CD4-positive, CD25-positive, alpha-beta regulatory T cell (primary cell): ENCODE data around the gene VWA2. TPM values are rescaled to one million over a fixed set of nuclear protein-coding genes. Genes with fewer than 3 reads are reported as not detected.
A peak's percentile ranks its signal among the peaks of the same experiment; 100 is the strongest.

ENCODE experiments used
- ATAC-seq, 2 donors: fragments of 150-1000 bp; cut with Tn5 transposase; one replicate each; pipeline ENCODE4 v1.10.0; 2021; ENCODE audit warnings: low read depth in 2 of 2, moderate number of reproducible peaks in 2 of 2, moderate library complexity in 1 of 2
- DNase-seq, 3 donors: peaks; one replicate each; pipeline versions ENCODE4 v3.0.0 to v3.0.0-alpha.2; 2012 to 2022; ENCODE audit warnings: mixed read lengths in 1 of 3
- H3K27ac ChIP-seq: one replicate; pipeline ENCODE4 v1.7.0; 2013; ENCODE audit warnings: mild to moderate bottlenecking, low read length; ENCODE audit not compliant: insufficient read depth, poor library complexity, severe bottlenecking
- H3K27me3 ChIP-seq: one replicate; pipeline ENCODE4 v1.7.0; 2013; ENCODE audit warnings: low read length; ENCODE audit not compliant: control insufficient read depth, insufficient read depth
- H3K36me3 ChIP-seq: one replicate; pipeline ENCODE4 v1.7.0; 2013; ENCODE audit warnings: mild to moderate bottlenecking, low read length, moderate library complexity; ENCODE audit not compliant: control insufficient read depth, insufficient read depth
- H3K4me1 ChIP-seq: 2 replicates; pipeline ENCODE4 v1.7.0; 2013; ENCODE audit warnings: mild to moderate bottlenecking, low read length; ENCODE audit not compliant: insufficient read depth, control insufficient read depth, poor library complexity, severe bottlenecking
- H3K4me3 ChIP-seq: one replicate; pipeline ENCODE4 v1.7.0; 2013; ENCODE audit warnings: low read depth, mild to moderate bottlenecking, low read length, moderate library complexity
- H3K9me3 ChIP-seq, 2 experiments: 1 replicate in 1 of 2; 2 replicates in 1 of 2; pipeline ENCODE4 v1.7.0; 2013; ENCODE audit warnings: low read length in 2 of 2, mild to moderate bottlenecking in 1 of 2, moderate library complexity in 1 of 2; ENCODE audit not compliant: control insufficient read depth in 2 of 2
- H3K27ac Mint-ChIP-seq, 3 donors: one replicate each; pipeline ENCODE4 v1.8.0; 2020 to 2022; ENCODE audit warnings: mild to moderate bottlenecking in 3 of 3, mixed read lengths in 3 of 3, moderate library complexity in 2 of 3
- H3K27me3 Mint-ChIP-seq: one replicate; pipeline ENCODE4 v1.8.0; 2022; ENCODE audit warnings: mild to moderate bottlenecking, mixed read lengths
- H3K36me3 Mint-ChIP-seq: one replicate; pipeline ENCODE4 v1.8.0; 2020; ENCODE audit warnings: mixed read lengths
- H3K4me1 Mint-ChIP-seq, 4 donors: one replicate each; pipeline ENCODE4 v1.8.0; 2020 to 2022; ENCODE audit warnings: mixed read lengths in 4 of 4, mild to moderate bottlenecking in 1 of 4
- H3K4me3 Mint-ChIP-seq, 4 donors: one replicate each; pipeline ENCODE4 v1.8.0; 2020 to 2022; ENCODE audit warnings: mild to moderate bottlenecking in 4 of 4, mixed read lengths in 4 of 4, moderate library complexity in 3 of 4
- H3K9me3 Mint-ChIP-seq, 7 donors: one replicate each; pipeline ENCODE4 v1.8.0; 2020 to 2022; ENCODE audit warnings: mixed read lengths in 7 of 7, mild to moderate bottlenecking in 3 of 7, moderate library complexity in 2 of 7
- polyA plus RNA-seq, 4 donors: library from polyadenylated mRNA; unstranded; fragments of 300-500 nt; fragmentation: Illumina TruSeq; gene quantifications; one replicate each; pipeline ENCODE4 v1.2.3, GENCODE V29; 2021
- total RNA-seq: library from RNA; stranded (reverse); gene quantifications from one replicate; pipeline ENCODE4 v1.2.3, GENCODE V29; 2022

Gene VWA2
- total RNA-seq (0.12 TPM), polyA plus RNA-seq (not detected)

DNA sequence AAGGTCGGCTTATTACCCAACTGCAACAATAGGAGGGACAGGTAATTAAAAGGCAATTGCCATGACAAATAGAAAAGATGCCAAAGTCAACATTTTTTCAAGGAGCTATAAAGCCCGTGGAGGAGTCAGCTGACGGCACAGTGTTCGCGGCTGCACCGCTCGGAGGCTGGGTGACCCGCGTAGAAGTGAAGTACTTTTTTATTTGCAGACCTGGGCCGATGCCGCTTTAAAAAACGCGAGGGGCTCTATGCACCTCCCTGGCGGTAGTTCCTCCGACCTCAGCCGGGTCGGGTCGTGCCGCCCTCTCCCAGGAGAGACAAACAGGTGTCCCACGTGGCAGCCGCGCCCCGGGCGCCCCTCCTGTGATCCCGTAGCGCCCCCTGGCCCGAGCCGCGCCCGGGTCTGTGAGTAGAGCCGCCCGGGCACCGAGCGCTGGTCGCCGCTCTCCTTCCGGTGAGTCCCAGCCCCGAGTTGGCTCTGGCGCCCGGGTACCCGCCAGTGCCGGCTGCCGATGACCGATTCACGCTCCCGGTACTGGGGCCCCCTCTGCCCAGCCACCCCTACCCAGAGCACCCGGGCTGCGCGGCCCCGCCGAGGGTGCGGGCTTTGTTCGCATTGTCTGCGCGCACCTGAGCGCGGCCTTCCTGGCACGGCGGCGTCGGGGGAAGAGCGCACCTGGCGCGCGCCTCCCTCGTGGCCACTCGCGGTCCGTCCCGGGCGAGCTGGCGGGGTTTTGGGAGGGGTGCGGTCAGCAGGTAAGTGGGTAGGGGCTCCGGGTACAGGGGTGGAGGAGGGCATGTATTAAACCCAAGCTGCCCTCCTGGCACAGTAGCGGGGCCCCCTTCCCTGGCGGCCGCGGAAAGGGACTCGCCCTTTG, at the start of gene VWA2:
Gene VWA2 (plus strand): TSS at position 138 of the 877 bp plus-strand sequence. CDS start 9,460 bp downstream, outside the sequence.
- ATAC-seq (peak in 1 of 2 donors; percentile 34), DNase-seq (peak in 1 of 3 donors; percentile 17)
- H3K27ac ChIP-seq, result no peak within 1 kb of the TSS
- no peaks in the 10 kb centered on the region for H3K36me3 ChIP-seq
- H3K4me3 Mint-ChIP-seq, result peak within 1 kb of the TSS in 2 of 4 donors; percentile 46 to 61
- no peaks in the 10 kb centered on the region for H3K9me3 ChIP-seq
- peaks cover 7% of the 10 kb centered on the region for H3K4me1 ChIP-seq
- H3K4me3 ChIP-seq, result no peak within 1 kb of the TSS
- H3K27ac Mint-ChIP-seq, result no peak within 1 kb of the TSS
- H3K27me3 Mint-ChIP-seq, result peaks cover 64% of the 10 kb centered on the region
- H3K4me1 Mint-ChIP-seq, result peaks cover 0 to 4% (median 2%) of the 10 kb centered on the region in 4 donors
- H3K36me3 Mint-ChIP-seq, result no peaks in the 10 kb centered on the region
- H3K9me3 Mint-ChIP-seq, result peaks cover 0 to 2% (median 0%) of the 10 kb centered on the region in 7 donors
- peaks cover 25% of the 10 kb centered on the region for H3K27me3 ChIP-seq

DNA sequence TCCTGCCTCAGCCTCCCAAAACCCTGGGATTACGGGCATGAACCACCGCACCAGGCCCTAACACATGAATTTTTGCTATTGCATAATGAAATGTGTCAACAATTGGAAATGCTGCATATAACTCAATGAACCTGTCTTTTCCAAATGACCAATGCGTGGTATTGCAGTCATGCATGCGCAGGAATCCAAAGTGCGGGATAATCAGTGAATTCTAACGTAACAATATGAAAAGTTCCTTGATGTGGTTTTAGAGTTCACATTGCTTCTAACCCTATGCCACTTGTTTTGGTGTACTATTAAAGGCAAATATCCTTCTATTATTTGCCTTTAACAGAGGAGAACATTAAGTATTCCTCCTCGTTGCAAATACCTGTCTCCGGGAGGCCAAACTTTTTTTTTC, 49.4 kb upstream of the VWA2 start:
- Histone ChIP-seq H3K9me3 (no peaks in the 10 kb centered on the region), H3K27me3 (peaks cover 19% of the 10 kb centered on the region), H3K4me3 (no peak overlapping the region), H3K4me1 (no peaks in the 10 kb centered on the region), H3K36me3 (no peaks in the 10 kb centered on the region), H3K27ac (no peak overlapping the region)
- no peak overlapping the region for H3K27ac Mint-ChIP-seq
- ATAC-seq (no peak), DNase-seq (no peak)
- no peaks in the 10 kb centered on the region for H3K4me1 Mint-ChIP-seq
- H3K9me3 Mint-ChIP-seq, result no peaks in the 10 kb centered on the region
- no peak overlapping the region for H3K4me3 Mint-ChIP-seq
- H3K27me3 Mint-ChIP-seq, result peaks cover 50% of the 10 kb centered on the region
- no peaks in the 10 kb centered on the region for H3K36me3 Mint-ChIP-seq

DNA sequence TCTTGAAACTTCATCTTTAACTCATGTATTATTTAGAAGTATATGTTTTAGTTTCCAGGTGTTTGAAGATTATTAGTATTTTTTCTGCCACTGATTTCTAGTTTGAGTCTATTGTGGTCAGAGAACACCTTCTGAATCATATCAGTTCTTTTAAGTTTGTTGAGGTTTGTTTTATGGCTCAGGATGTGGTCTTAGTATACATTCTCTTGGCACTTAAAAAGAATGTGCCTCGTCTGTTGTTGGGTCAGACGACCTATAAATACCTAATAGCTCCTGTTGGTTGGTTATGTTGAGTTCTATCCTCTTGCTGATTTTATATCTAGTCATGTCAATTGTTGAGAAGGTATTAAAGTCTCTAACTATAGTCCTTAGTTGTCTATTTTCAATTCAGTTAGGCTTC, 44.0 kb upstream of the VWA2 start:
- Histone ChIP-seq H3K27ac (no peak overlapping the region), H3K27me3 (peaks cover 9% of the 10 kb centered on the region), H3K4me3 (no peak overlapping the region), H3K4me1 (no peaks in the 10 kb centered on the region), H3K9me3 (no peaks in the 10 kb centered on the region), H3K36me3 (no peaks in the 10 kb centered on the region)
- H3K27me3 Mint-ChIP-seq, result peaks cover 64% of the 10 kb centered on the region
- DNase-seq (peak in 1 of 3 donors; percentile 32), ATAC-seq (no peak)
- no peaks in the 10 kb centered on the region for H3K36me3 Mint-ChIP-seq
- no peaks in the 10 kb centered on the region for H3K9me3 Mint-ChIP-seq
- no peak overlapping the region for H3K27ac Mint-ChIP-seq
- H3K4me3 Mint-ChIP-seq, result no peak overlapping the region
- H3K4me1 Mint-ChIP-seq, result peaks cover 0 to 15% (median 4%) of the 10 kb centered on the region in 4 donors

GRCh38 chr10:114199239-114199638, 39.8 kb upstream of the VWA2 start:
- Histone ChIP-seq H3K27ac (no peak overlapping the region), H3K4me3 (no peak overlapping the region), H3K4me1 (no peaks in the 10 kb centered on the region), H3K9me3 (no peaks in the 10 kb centered on the region), H3K27me3 (peaks cover 16% of the 10 kb centered on the region), H3K36me3 (no peaks in the 10 kb centered on the region)
- Mint-ChIP-seq H3K27ac (no peak overlapping the region), H3K4me3 (no peak overlapping the region), H3K27me3 (peaks cover 65% of the 10 kb centered on the region), H3K36me3 (no peaks in the 10 kb centered on the region), H3K9me3 (peaks cover 0 to 2% (median 0%) of the 10 kb centered on the region in 7 donors), H3K4me1 (peaks cover 0 to 15% (median 4%) of the 10 kb centered on the region in 4 donors)
- ATAC-seq, result no peak
- DNase-seq, result no peak

DNA sequence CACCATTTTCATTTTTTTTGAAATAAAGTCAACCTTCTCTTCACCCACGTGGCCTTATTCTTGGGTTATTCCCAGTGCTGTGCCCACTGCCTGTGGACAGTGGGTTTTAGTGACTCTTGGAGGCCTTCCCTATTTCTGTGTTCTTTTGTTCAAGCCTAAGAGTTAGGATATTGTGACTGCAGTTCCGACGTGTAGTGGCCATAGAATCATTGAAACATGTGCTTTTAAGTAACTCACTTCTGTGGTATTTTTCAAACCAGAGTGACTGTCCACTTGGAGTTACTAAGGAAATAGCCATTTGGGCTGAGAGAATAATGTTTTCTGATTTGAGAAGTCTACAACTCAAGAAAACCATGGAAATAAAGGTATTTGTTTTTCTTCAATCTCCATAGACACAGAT, 36.2 kb upstream of the VWA2 start:
- Mint-ChIP-seq H3K4me1 (no peaks in the 10 kb centered on the region), H3K36me3 (no peaks in the 10 kb centered on the region), H3K4me3 (no peak overlapping the region), H3K27ac (no peak overlapping the region), H3K27me3 (peaks cover 45% of the 10 kb centered on the region), H3K9me3 (peaks cover 0 to 2% (median 0%) of the 10 kb centered on the region in 7 donors)
- Histone ChIP-seq H3K36me3 (no peaks in the 10 kb centered on the region), H3K27me3 (peaks cover 23% of the 10 kb centered on the region), H3K4me3 (no peak overlapping the region), H3K27ac (no peak overlapping the region), H3K4me1 (no peaks in the 10 kb centered on the region), H3K9me3 (no peaks in the 10 kb centered on the region)
- DNase-seq (no peak), ATAC-seq (no peak)

DNA sequence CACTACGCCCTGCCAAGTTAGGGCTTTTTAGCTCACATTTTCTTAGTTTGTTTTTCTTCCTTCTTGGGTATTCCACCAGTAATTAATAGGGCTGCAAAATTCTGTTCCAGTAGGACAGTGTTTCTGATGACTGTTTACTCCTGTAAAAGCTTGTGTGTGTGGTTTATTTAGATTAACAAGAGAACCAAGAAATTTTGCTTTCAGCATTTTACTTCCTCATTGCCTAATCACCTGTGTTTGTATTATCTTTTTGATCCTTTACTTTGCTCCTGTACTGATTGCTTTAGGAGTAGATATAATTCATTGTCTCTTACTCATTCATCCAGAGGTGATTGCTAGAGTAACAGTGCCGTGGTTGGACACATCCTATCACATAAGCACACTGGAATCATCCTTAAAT, 32.2 kb upstream of the VWA2 start:
- Histone ChIP-seq H3K9me3 (no peaks in the 10 kb centered on the region), H3K4me1 (no peaks in the 10 kb centered on the region), H3K27me3 (peaks cover 20% of the 10 kb centered on the region), H3K27ac (no peak overlapping the region), H3K4me3 (no peak overlapping the region), H3K36me3 (no peaks in the 10 kb centered on the region)
- no peaks in the 10 kb centered on the region for H3K36me3 Mint-ChIP-seq
- H3K27ac Mint-ChIP-seq, result no peak overlapping the region
- DNase-seq, result no peak
- peaks cover 23% of the 10 kb centered on the region for H3K27me3 Mint-ChIP-seq
- ATAC-seq, result no peak
- no peak overlapping the region for H3K4me3 Mint-ChIP-seq
- H3K9me3 Mint-ChIP-seq, result peaks cover 0 to 3% (median 0%) of the 10 kb centered on the region in 7 donors
- no peaks in the 10 kb centered on the region for H3K4me1 Mint-ChIP-seq

- peaks cover 0 to 3% (median 0%) of the 10 kb centered on the region in 7 donors for H3K9me3 Mint-ChIP-seq
- H3K4me1 Mint-ChIP-seq, result no peaks in the 10 kb centered on the region
- peaks cover 23% of the 10 kb centered on the region for H3K27me3 ChIP-seq
- no peaks in the 10 kb centered on the region for H3K4me1 ChIP-seq
- no peaks in the 10 kb centered on the region for H3K36me3 ChIP-seq
- H3K4me3 ChIP-seq, result no peak overlapping the region
- DNase-seq (no peak), ATAC-seq (no peak)
- no peak overlapping the region for H3K27ac Mint-ChIP-seq
- H3K27ac ChIP-seq, result no peak overlapping the region
- no peaks in the 10 kb centered on the region for H3K36me3 Mint-ChIP-seq
- no peaks in the 10 kb centered on the region for H3K9me3 ChIP-seq
- no peak overlapping the region for H3K4me3 Mint-ChIP-seq
- peaks cover 23% of the 10 kb centered on the region for H3K27me3 Mint-ChIP-seq
These were observed 31.7 kb upstream of the VWA2 start for GRCh38 chr10:114207349-114207748.

DNA sequence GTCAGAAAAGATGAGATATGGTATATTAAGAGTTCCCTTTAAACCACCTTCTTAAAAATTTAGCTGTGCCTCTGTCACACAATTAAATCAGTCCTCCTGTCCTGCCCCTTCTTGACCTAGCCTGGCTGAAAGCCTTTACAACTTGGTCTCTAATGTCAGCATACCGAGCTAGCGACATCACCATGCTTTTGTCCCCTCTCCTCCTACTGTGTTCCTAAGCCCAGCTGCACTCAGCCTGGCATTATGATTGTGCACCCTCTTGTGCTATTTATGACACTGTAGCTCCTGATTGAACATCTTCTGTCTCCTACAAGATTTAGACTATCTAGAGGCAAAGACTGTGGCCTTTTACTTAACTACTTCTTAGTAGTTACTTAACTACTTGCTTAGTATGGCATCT, 30.7 kb upstream of the VWA2 start:
- Histone ChIP-seq H3K27ac (no peak overlapping the region), H3K36me3 (no peaks in the 10 kb centered on the region), H3K4me3 (no peak overlapping the region), H3K27me3 (peaks cover 19% of the 10 kb centered on the region), H3K4me1 (no peaks in the 10 kb centered on the region), H3K9me3 (no peaks in the 10 kb centered on the region)
- Mint-ChIP-seq H3K4me3 (no peak overlapping the region), H3K36me3 (no peaks in the 10 kb centered on the region), H3K4me1 (no peaks in the 10 kb centered on the region), H3K27ac (no peak overlapping the region), H3K27me3 (peaks cover 32% of the 10 kb centered on the region), H3K9me3 (peaks cover 0 to 2% (median 0%) of the 10 kb centered on the region in 7 donors)
- DNase-seq (no peak), ATAC-seq (no peak)
